IMR-90 (cell line): Measurements from ENCODE around the gene METTL24. TPM values are rescaled to one million over a fixed set of nuclear protein-coding genes. Genes with fewer than 3 reads are reported as not detected.

Source experiments
- ATAC-seq: fragments of 200-7000 bp; cut with Tn5 transposase; 2 replicates; pipeline ENCODE4 v1.9.1; 2020; ENCODE audit warnings: low read depth, mild to moderate bottlenecking, moderate library complexity
- BruUV-seq: library from RNA; stranded (reverse); fragments of 400-500 nt; replicated peaks from 2 replicates; lab custom pipeline; 2021; lab: Mats Ljungman, UMichigan
- CTCF ChIA-PET: fragments of 300-600 bp; formaldehyde crosslinking; extraction: SDS; loops from one replicate; lab custom pipeline; 2021; ENCODE audit warnings: antibody characterized with exemption; lab: Yijun Ruan, JAX
- POLR2A ChIA-PET: fragments of 300-600 bp; sonication (Branson Sonifier 250); formaldehyde crosslinking; loops from one replicate; lab custom pipeline; 2022; ENCODE audit warnings: antibody characterized with exemption; ENCODE audit not compliant: unreplicated experiment; lab: Charles Lee
- DNase-seq: peaks from one replicate; pipeline ENCODE4 v3.0.0; 2013
- H2AFZ ChIP-seq: replicated peaks from 2 replicates; pipeline ENCODE3; 2013; ENCODE audit warnings: low read length, mild to moderate bottlenecking; ENCODE audit not compliant: poor library complexity
- H2AK5ac ChIP-seq: 2 replicates; pipeline ENCODE4 v1.6.1; 2013; ENCODE audit warnings: low read depth, low read length, inconsistent platforms
- H2AK9ac ChIP-seq: replicated peaks from 2 replicates; pipeline ENCODE3; 2013; ENCODE audit warnings: mild to moderate bottlenecking, low read depth, low read length, moderate library complexity; ENCODE audit not compliant: poor library complexity
- H2BK120ac ChIP-seq: 2 replicates; pipeline ENCODE4 v1.6.1; 2013; ENCODE audit warnings: low read depth, low read length, inconsistent platforms
- H2BK15ac ChIP-seq: 3 replicates; pipeline ENCODE4 v1.6.1; 2013; ENCODE audit warnings: low read depth, low read length, inconsistent platforms
- H2BK20ac ChIP-seq: 2 replicates; pipeline ENCODE4 v1.6.1; 2013; ENCODE audit warnings: low read depth, mild to moderate bottlenecking, inconsistent platforms, low read length, moderate library complexity
- H2BK5ac ChIP-seq: 2 replicates; pipeline ENCODE4 v1.6.1; 2013; ENCODE audit warnings: mild to moderate bottlenecking, low read depth, low read length, inconsistent platforms; ENCODE audit not compliant: poor library complexity, severe bottlenecking
- H3K14ac ChIP-seq: replicated peaks from 2 replicates; pipeline ENCODE4 v1.6.1; 2013; ENCODE audit warnings: low read depth, low read length, inconsistent platforms
- H3K18ac ChIP-seq: 2 replicates; pipeline ENCODE4 v1.6.1; 2013; ENCODE audit warnings: low read depth, low read length, control low read depth
- H3K23ac ChIP-seq: 2 replicates; pipeline ENCODE4 v1.6.1; 2013; ENCODE audit warnings: low read depth, low read length, inconsistent platforms
- H3K27ac ChIP-seq: 2 replicates; pipeline ENCODE4 v1.5.1; 2013; ENCODE audit warnings: mild to moderate bottlenecking, control low read depth, low read length; ENCODE audit not compliant: insufficient read depth
- H3K27me3 ChIP-seq: 2 replicates; pipeline ENCODE4 v1.6.1; 2013; ENCODE audit warnings: low read length; ENCODE audit not compliant: control insufficient read depth, insufficient read depth
- H3K36me3 ChIP-seq: 2 replicates; pipeline ENCODE4 v1.6.1; 2013; ENCODE audit warnings: low read length, mixed read lengths; ENCODE audit not compliant: control insufficient read depth, insufficient read depth
- H3K4ac ChIP-seq: 2 replicates; pipeline ENCODE4 v1.6.1; 2013; ENCODE audit warnings: low read depth, low read length, inconsistent platforms
- H3K4me1 ChIP-seq: 2 replicates; pipeline ENCODE4 v1.6.1; 2013; ENCODE audit warnings: low read length, mixed read lengths; ENCODE audit not compliant: control insufficient read depth, insufficient read depth
- H3K4me2 ChIP-seq: 2 replicates; pipeline ENCODE4 v1.6.1; 2013; ENCODE audit warnings: low read depth, mild to moderate bottlenecking, control low read depth, low read length, moderate library complexity
- H3K4me3 ChIP-seq: 2 replicates; pipeline ENCODE4 v1.5.1; 2013; ENCODE audit warnings: low read depth, mild to moderate bottlenecking, control low read depth, low read length, moderate library complexity; ENCODE audit not compliant: insufficient read depth
- H3K56ac ChIP-seq: 2 replicates; pipeline ENCODE4 v1.6.1; 2013; ENCODE audit warnings: low read length, inconsistent platforms; ENCODE audit not compliant: insufficient read depth; ENCODE audit errors: extremely low read depth
- H3K79me1 ChIP-seq, 2 experiments: 2 replicates each; pipeline ENCODE4 v1.6.1; 2013; ENCODE audit warnings: low read length in 2 of 2, inconsistent platforms in 1 of 2, low read depth in 1 of 2
- H3K9ac ChIP-seq: 2 replicates; pipeline ENCODE4 v1.6.1; 2013; ENCODE audit warnings: low read depth, low read length, control low read depth
- H3K9me1 ChIP-seq: 2 replicates; pipeline ENCODE4 v1.6.1; 2013; ENCODE audit warnings: low read length, inconsistent platforms; ENCODE audit not compliant: insufficient read depth
- H3K9me3 ChIP-seq: 2 replicates; pipeline ENCODE4 v1.6.1; 2013; ENCODE audit warnings: low read length; ENCODE audit not compliant: control insufficient read depth, insufficient read depth
- H4K20me1 ChIP-seq: 2 replicates; pipeline ENCODE4 v1.6.1; 2013; ENCODE audit warnings: low read length, inconsistent platforms; ENCODE audit not compliant: insufficient read depth
- H4K5ac ChIP-seq: 2 replicates; pipeline ENCODE4 v1.6.1; 2013; ENCODE audit warnings: mild to moderate bottlenecking, low read depth, low read length, control low read depth
- H4K8ac ChIP-seq, 2 experiments: 2 replicates each; pipeline ENCODE4 v1.6.1; 2013; ENCODE audit warnings: low read depth in 2 of 2, low read length in 2 of 2, control low read depth in 1 of 2, inconsistent platforms in 1 of 2
- H4K91ac ChIP-seq: 2 replicates; pipeline ENCODE4 v1.6.1; 2013; ENCODE audit warnings: low read depth, low read length, inconsistent platforms; ENCODE audit not compliant: insufficient read depth
- BHLHE40 ChIP-seq: fragments of 150-350 bp; IDR thresholded peaks from 2 replicates; pipeline ENCODE4 v1.6.1; 2016; ENCODE audit warnings: mild to moderate bottlenecking, low read depth, low read length
- CEBPB ChIP-seq: IDR thresholded peaks from 2 replicates; pipeline ENCODE4 v1.6.1; 2012; ENCODE audit warnings: low read depth, low read length, improper control_type of control experiment
- CHD1 ChIP-seq: IDR thresholded peaks from 2 replicates; pipeline ENCODE4 v1.6.1; 2012; ENCODE audit warnings: low read depth, low read length, improper control_type of control experiment
- CTCF ChIP-seq: conservative IDR thresholded peaks from 2 replicates; pipeline ENCODE4 v1.5.1; 2012; ENCODE audit warnings: mild to moderate bottlenecking, low read depth, low read length, improper control_type of control experiment
- FOS ChIP-seq: fragments of 150-350 bp; IDR thresholded peaks from 2 replicates; pipeline ENCODE4 v1.6.1; 2016; ENCODE audit warnings: low read depth, low read length
- MAFK ChIP-seq: IDR thresholded peaks from 2 replicates; pipeline ENCODE4 v1.6.1; 2012; ENCODE audit warnings: low read depth, low read length, improper control_type of control experiment
- MAZ ChIP-seq: IDR thresholded peaks from 2 replicates; pipeline ENCODE4 v1.6.1; 2012; ENCODE audit warnings: low read depth, mild to moderate bottlenecking, low read length, improper control_type of control experiment, moderate library complexity, borderline replicate concordance
- MXI1 ChIP-seq: IDR thresholded peaks from 2 replicates; pipeline ENCODE4 v1.6.1; 2012; ENCODE audit warnings: low read depth, mild to moderate bottlenecking, low read length, moderate library complexity, borderline replicate concordance
- NFE2L2 ChIP-seq: fragments of 150-350 bp; IDR thresholded peaks from 2 replicates; pipeline ENCODE4 v1.6.1; 2016; ENCODE audit warnings: low read depth, mild to moderate bottlenecking, low read length
- POLR2A ChIP-seq: IDR thresholded peaks from 2 replicates; pipeline ENCODE4 v1.6.1; 2012; ENCODE audit warnings: mild to moderate bottlenecking, low read depth, low read length
- RAD21 ChIP-seq: IDR thresholded peaks from 2 replicates; pipeline ENCODE4 v1.6.1; 2012; ENCODE audit warnings: low read length, improper control_type of control experiment
- RCOR1 ChIP-seq: IDR thresholded peaks from 2 replicates; pipeline ENCODE4 v1.6.1; 2012; ENCODE audit warnings: mild to moderate bottlenecking, low read length, improper control_type of control experiment; ENCODE audit not compliant: insufficient replicate concordance
- RFX5 ChIP-seq: IDR thresholded peaks from 2 replicates; pipeline ENCODE4 v1.8.0; 2012; ENCODE audit warnings: low read depth, mild to moderate bottlenecking, low read length, moderate library complexity
- SMC3 ChIP-seq: fragments of 150-350 bp; IDR thresholded peaks from 2 replicates; pipeline ENCODE4 v1.6.1; 2016; ENCODE audit warnings: low read depth, mild to moderate bottlenecking, antibody characterized with exemption, low read length, moderate library complexity
- USF2 ChIP-seq: fragments of 150-350 bp; IDR thresholded peaks from 2 replicates; pipeline ENCODE4 v1.6.1; 2017; ENCODE audit warnings: mild to moderate bottlenecking, antibody characterized with exemption, low read length, low read depth
- WGBS, 2 experiments: methylation state at CpG; one replicate each; pipeline versions ENCODE4 v1.1.5 to v1.1.7; 2013; ENCODE audit warnings: missing lambda C conversion rate in 2 of 2; ENCODE audit not compliant: insufficient read length in 1 of 2; ENCODE audit errors: extremely low coverage in 2 of 2; 5-methylcytosine and 5-hydroxymethylcytosine counted together
- dilution Hi-C: fragments of 300-500 bp; cut with HindIII; formaldehyde crosslinking; loops from one replicate; pipeline ENCODE4 v1.14.3; 2018; ENCODE audit warnings: low sequenced_read_pairs; ENCODE audit not compliant: unreplicated experiment
- in situ Hi-C: fragments of 300-500 bp; cut with MboI; formaldehyde crosslinking; loops from 3 replicates; pipeline ENCODE4 v1.14.3; 2019; ENCODE audit warnings: low sequenced_read_pairs, inconsistent platforms, mixed read lengths
- intact Hi-C: fragments of 100-400 bp; cut with micrococcal nuclease; formaldehyde crosslinking; loops from 2 replicates; pipeline ENCODE4 v1.10.0; 2022
- polyA plus RNA-seq, 3 experiments: library from polyadenylated mRNA; depleted of rRNA; stranded (reverse); fragments of >200 nt; gene quantifications; 2 replicates each; pipeline ENCODE4 v1.2.3, GENCODE V29; 2012; ENCODE audit warnings: low replicate concordance in 1 of 3
- total RNA-seq: library from RNA; depleted of rRNA; stranded (reverse); fragments of >200 nt; gene quantifications from 2 replicates; pipeline ENCODE4 v1.2.3, GENCODE V29; 2012
- TF ChIP-seq, protein P1 (sequence below): fragments of 150-350 bp; IDR thresholded peaks from 2 replicates; pipeline ENCODE4 v1.6.1; 2016; ENCODE audit warnings: low read depth, mild to moderate bottlenecking, low read length, moderate library complexity, borderline replicate concordance

METTL24 gene
- total and polyA plus RNA-seq, 2 of the 4 experiments (the other 2 are of a cell fraction): not detected

DNA sequence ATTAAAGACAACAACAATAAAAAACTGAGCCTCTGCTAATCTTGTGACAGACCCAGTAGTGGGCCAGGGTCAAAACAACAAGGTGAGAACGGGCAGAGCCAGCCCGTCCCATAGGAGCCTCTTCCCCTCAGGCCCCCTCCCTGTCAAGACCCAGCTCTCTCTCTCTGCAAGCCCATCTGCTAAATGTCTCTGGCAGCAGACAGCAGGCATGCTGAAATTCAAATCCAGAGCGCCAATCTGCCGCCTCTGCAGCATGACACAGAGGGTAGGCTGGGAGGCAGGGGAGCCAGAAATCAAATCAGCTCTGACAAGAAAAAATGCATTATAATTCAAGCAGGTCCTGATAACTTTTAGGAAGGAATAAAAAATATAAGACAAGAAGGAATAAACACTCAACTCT lies 26.3 kb downstream of the METTL24 start:
- Histone ChIP-seq H2AK5ac (no peak overlapping the region), H3K18ac (no peak overlapping the region), H3K23ac (no peak overlapping the region), H3K4ac (no peak overlapping the region), H3K27me3 (no peaks in the 10 kb centered on the region), H2BK20ac (no peak overlapping the region; the same call in 1 of the 2 replicates), H2BK15ac (no peak overlapping the region), H3K4me2 (no peak overlapping the region), H2AK9ac (no peak overlapping the region), H3K14ac (no peak overlapping the region), H3K4me3 (no peak overlapping the region), H3K9ac (no peak overlapping the region), H4K8ac (no peak overlapping the region), H4K91ac (no peak overlapping the region), H2BK5ac (no peak overlapping the region), H3K9me3 (no peaks in the 10 kb centered on the region), H3K56ac (no peak overlapping the region), H4K5ac (no peak overlapping the region), H2AFZ (peak overlapping the region; percentile 26), H3K27ac (no peak overlapping the region), H3K79me1 (no peaks in the 10 kb centered on the region), H3K9me1 (peaks cover 10% of the 10 kb centered on the region), H3K36me3 (no peaks in the 10 kb centered on the region), H3K4me1 (peaks cover 16% of the 10 kb centered on the region), H4K20me1 (no peaks in the 10 kb centered on the region), H2BK120ac (no peak overlapping the region)
- ChIA-PET CTCF (interaction anchor here (0.6 kb wide), 1 partner anchor 759 kb away, joined by 3 read pairs; no protein-coding TSS in a partner anchor), POLR2A (no interaction called here)
- in situ Hi-C loops: no loop called here
- peak; percentile 2 for DNase-seq
- no peak for TF ChIP-seq BHLHE40
- TF ChIP-seq SMC3: no peak
- TF ChIP-seq POLR2A: no peak
- no peak for TF ChIP-seq USF2
- no peak for TF ChIP-seq FOS
- TF ChIP-seq NFE2L2: no peak
- TF ChIP-seq CEBPB: no peak
- no peak for TF ChIP-seq RFX5
- no peak for TF ChIP-seq RCOR1
- TF ChIP-seq MAZ: no peak
- no peak for TF ChIP-seq CTCF
- TF ChIP-seq MAFK: no peak
- TF ChIP-seq CHD1: no peak
- TF ChIP-seq, protein P1, sequence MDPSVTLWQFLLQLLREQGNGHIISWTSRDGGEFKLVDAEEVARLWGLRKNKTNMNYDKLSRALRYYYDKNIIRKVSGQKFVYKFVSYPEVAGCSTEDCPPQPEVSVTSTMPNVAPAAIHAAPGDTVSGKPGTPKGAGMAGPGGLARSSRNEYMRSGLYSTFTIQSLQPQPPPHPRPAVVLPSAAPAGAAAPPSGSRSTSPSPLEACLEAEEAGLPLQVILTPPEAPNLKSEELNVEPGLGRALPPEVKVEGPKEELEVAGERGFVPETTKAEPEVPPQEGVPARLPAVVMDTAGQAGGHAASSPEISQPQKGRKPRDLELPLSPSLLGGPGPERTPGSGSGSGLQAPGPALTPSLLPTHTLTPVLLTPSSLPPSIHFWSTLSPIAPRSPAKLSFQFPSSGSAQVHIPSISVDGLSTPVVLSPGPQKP: no peak
- no peak for TF ChIP-seq MXI1
- TF ChIP-seq RAD21: no peak
- intact Hi-C loops: no loop called here
- dilution Hi-C loops: no loop called here
- no TSS peak for BruUV-seq
- WGBS, 2 experiments: no CpG with 5 or more reads among the region's 4 CpGs
- ATAC-seq: no peak
